Chondrocyte (in vitro differentiated cells): ENCODE data around the gene RAMACL. TPM values are rescaled to one million over a fixed set of nuclear protein-coding genes. Genes with fewer than 3 reads are reported as not detected.

Experiments used
- DNase-seq: peaks from one replicate; pipeline ENCODE4 v3.0.0; 2021; ENCODE audit warnings: mixed read lengths, low spot score
- H3K27ac Mint-ChIP-seq: one replicate; pipeline ENCODE4 v1.8.0; 2021; ENCODE audit warnings: mild to moderate bottlenecking, moderate library complexity, mixed read lengths; ENCODE audit not compliant: unreplicated experiment
- H3K27me3 Mint-ChIP-seq: 2 replicates; pipeline ENCODE4 v1.8.0; 2021; ENCODE audit warnings: low read depth, mixed read lengths
- H3K36me3 Mint-ChIP-seq: 2 replicates; pipeline ENCODE4 v1.8.0; 2021; ENCODE audit warnings: low read depth, mixed read lengths
- H3K4me1 Mint-ChIP-seq: 2 replicates; pipeline ENCODE4 v1.8.0; 2021; ENCODE audit warnings: low read depth, mild to moderate bottlenecking, mixed read lengths
- H3K4me3 Mint-ChIP-seq: one replicate; pipeline ENCODE4 v1.8.0; 2021; ENCODE audit warnings: mild to moderate bottlenecking, moderate library complexity, mixed read lengths; ENCODE audit not compliant: unreplicated experiment
- H3K9me3 Mint-ChIP-seq: 2 replicates; pipeline ENCODE4 v1.8.0; 2021; ENCODE audit warnings: low read depth, mixed read lengths
- total RNA-seq: library from RNA; stranded (reverse); gene quantifications from 3 replicates; pipeline ENCODE4 v1.2.1, GENCODE V29; 2021
- TF ChIP-seq, protein P1 (sequence below): fragments of 200-600 bp; sonication (generic); IDR thresholded peaks from 2 replicates; pipeline ENCODE4 v1.5.0; 2021; ENCODE audit warnings: antibody characterized with exemption, mild to moderate bottlenecking, moderate library complexity

The RAMACL gene
- total RNA-seq, 1 donor from 2014 or later: 1.7 TPM

DNA sequence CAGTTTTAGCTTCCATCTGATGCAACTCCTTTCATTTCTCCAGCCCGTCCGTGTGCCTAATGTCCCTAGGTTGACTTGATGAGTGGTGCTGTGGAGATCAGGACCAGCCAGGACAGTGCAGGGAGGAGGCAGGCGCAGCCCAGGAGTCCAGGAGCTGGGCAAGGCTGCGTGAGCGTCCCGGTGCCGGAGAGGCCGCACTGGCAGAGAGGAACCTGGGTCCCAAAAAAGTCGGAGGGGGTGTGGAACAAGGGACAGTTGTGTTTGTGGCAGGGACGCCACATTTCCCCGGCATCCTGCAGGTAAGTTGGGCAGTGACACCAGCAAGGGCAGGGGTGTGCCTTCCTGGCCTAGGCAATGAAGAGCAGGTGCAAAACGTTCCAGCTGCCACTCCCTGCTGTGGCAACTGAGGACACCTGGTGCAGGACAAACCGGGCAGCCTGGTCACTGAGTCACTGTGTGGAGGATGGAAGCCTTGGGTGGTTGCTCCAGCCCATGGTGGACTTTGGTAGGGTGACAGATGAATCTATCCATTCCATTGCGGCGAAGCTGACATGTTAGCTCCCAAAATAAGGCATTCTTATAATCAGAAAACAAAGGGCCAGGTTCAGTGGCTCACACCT, 53.2 kb downstream of the RAMACL start:
- Mint-ChIP-seq H3K4me3 (no peak overlapping the region), H3K36me3 (peaks cover 53% of the 10 kb centered on the region), H3K4me1 (no peaks in the 10 kb centered on the region), H3K9me3 (peaks cover 4% of the 10 kb centered on the region), H3K27me3 (no peaks in the 10 kb centered on the region), H3K27ac (no peak overlapping the region)
- TF ChIP-seq, protein P1, sequence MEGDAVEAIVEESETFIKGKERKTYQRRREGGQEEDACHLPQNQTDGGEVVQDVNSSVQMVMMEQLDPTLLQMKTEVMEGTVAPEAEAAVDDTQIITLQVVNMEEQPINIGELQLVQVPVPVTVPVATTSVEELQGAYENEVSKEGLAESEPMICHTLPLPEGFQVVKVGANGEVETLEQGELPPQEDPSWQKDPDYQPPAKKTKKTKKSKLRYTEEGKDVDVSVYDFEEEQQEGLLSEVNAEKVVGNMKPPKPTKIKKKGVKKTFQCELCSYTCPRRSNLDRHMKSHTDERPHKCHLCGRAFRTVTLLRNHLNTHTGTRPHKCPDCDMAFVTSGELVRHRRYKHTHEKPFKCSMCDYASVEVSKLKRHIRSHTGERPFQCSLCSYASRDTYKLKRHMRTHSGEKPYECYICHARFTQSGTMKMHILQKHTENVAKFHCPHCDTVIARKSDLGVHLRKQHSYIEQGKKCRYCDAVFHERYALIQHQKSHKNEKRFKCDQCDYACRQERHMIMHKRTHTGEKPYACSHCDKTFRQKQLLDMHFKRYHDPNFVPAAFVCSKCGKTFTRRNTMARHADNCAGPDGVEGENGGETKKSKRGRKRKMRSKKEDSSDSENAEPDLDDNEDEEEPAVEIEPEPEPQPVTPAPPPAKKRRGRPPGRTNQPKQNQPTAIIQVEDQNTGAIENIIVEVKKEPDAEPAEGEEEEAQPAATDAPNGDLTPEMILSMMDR: no peak
- DNase-seq: no peak

Other genes with a start within 250 kb of the RAMACL start
- gene SFT2D1, start 244.1 kb downstream of the RAMACL start, total RNA-seq: 19.0 to 30.0 TPM (median 26.0 TPM) in 3 replicates
- 25.1 to 31.6 TPM (median 30.1 TPM) in 3 replicates for gene MPC1, start 203.7 kb downstream of the RAMACL start, total RNA-seq
- 124 to 147 TPM (median 127 TPM) in 3 replicates for gene RPS6KA2, start 40.6 kb upstream of the RAMACL start, total RNA-seq